ENCODE measurements around the gene SSX4B.
"Not testable (repeated sequence)": the region's sequence is repeated elsewhere in the genome, so short reads cannot be mapped to it uniquely, and the experiment has no call there.

- TF ChIP-seq CTCF (IDR thresholded peaks at IDR 0.05 in 8 of 11, conservative IDR thresholded peaks at IDR 0.05 in 3 of 11); POLR2AphosphoS5 (IDR thresholded peaks at IDR 0.05): not testable (repeated sequence)
Observed at GRCh38 chrX:48367717-48368408, 43.9 kb downstream of the SSX4B start.

Measured in spleen (tissue), 7 donors.